OCI-LY3 (cell line): ENCODE data around the gene ADARB2.

Experiments
- H2AFZ ChIP-seq: fragments of 200-600, 300-600 bp; shearing (Covaris generic); 2 replicates; pipeline ENCODE4 v1.6.0; 2014; ENCODE audit warnings: antibody characterized with exemption, low read depth, low read length
- H3K27ac ChIP-seq: fragments of 200-600, 300-600 bp; sonication (generic); 2 replicates; pipeline ENCODE4 v1.5.1; 2014; ENCODE audit warnings: mild to moderate bottlenecking, low read length, moderate library complexity, mixed read lengths
- H3K27me3 ChIP-seq: fragments of 200-600, 300-600 bp; sonication (generic); 2 replicates; pipeline ENCODE4 v1.6.1; 2014; ENCODE audit warnings: low read depth, low read length, mixed read lengths
- H3K36me3 ChIP-seq: fragments of 200-600, 300-600 bp; sonication (generic); replicated peaks from 2 replicates; pipeline ENCODE3; 2014; ENCODE audit warnings: low read depth, low read length, mixed read lengths
- H3K4me1 ChIP-seq: fragments of 300-600, 200-600 bp; sonication (generic); 2 replicates; pipeline ENCODE4 v1.6.1; 2014; ENCODE audit warnings: low read length, mixed read lengths
- H3K4me2 ChIP-seq: fragments of 200-600, 300-600 bp; sonication (generic); 2 replicates; pipeline ENCODE4 v1.6.1; 2014; ENCODE audit warnings: low read length, mixed read lengths
- H3K4me3 ChIP-seq: fragments of 300-600, 200-600 bp; sonication (generic); 2 replicates; pipeline ENCODE4 v1.5.1; 2014; ENCODE audit warnings: antibody characterized with exemption, mild to moderate bottlenecking, low read length, moderate library complexity
- H3K79me2 ChIP-seq: fragments of 300-600, 200-600 bp; shearing (Covaris generic); 2 replicates; pipeline ENCODE4 v1.6.1; 2014; ENCODE audit warnings: mild to moderate bottlenecking, low read length, mixed read lengths
- H3K9ac ChIP-seq: fragments of 300-600, 200-600 bp; shearing (Covaris generic); 2 replicates; pipeline ENCODE4 v1.6.0; 2014; ENCODE audit warnings: mild to moderate bottlenecking, low read length, moderate library complexity
- H3K9me3 ChIP-seq: fragments of 200-600, 300-600 bp; shearing (Covaris generic); 2 replicates; pipeline ENCODE4 v1.6.1; 2014; ENCODE audit warnings: low read length, mixed read lengths; ENCODE audit not compliant: insufficient read depth
- H4K20me1 ChIP-seq: fragments of 200-600, 300-600 bp; sonication (generic); 2 replicates; pipeline ENCODE4 v1.6.1; 2016; ENCODE audit warnings: low read length, mixed read lengths; ENCODE audit not compliant: insufficient read depth
- CTCF ChIP-seq: fragments of 200-600, 300-600 bp; sonication (generic); IDR thresholded peaks from 2 replicates; pipeline ENCODE4 v1.5.1; 2014; ENCODE audit warnings: antibody characterized with exemption, low read length, low read depth
- EZH2phosphoT487 ChIP-seq: fragments of 200-600 bp; shearing (Covaris generic); IDR thresholded peaks from 2 replicates; pipeline ENCODE4 v1.6.1; 2018; ENCODE audit warnings: antibody characterized with exemption, mixed run types, low read depth

The ADARB2 gene

GRCh38 chr10:1571587-1572237 is 165.6 kb downstream of the ADARB2 start:
- TF ChIP-seq CTCF (no peak), EZH2phosphoT487 (no peak)
- Histone ChIP-seq H4K20me1 (no peaks in the 10 kb centered on the region), H3K9ac (no peak overlapping the region), H3K36me3 (no peaks in the 10 kb centered on the region), H3K4me3 (no peak overlapping the region), H3K27ac (no peak overlapping the region), H3K4me2 (no peak overlapping the region), H3K4me1 (no peaks in the 10 kb centered on the region), H3K27me3 (no peaks in the 10 kb centered on the region), H3K9me3 (no peaks in the 10 kb centered on the region), H2AFZ (no peak overlapping the region), H3K79me2 (no peaks in the 10 kb centered on the region)

- H3K4me1 ChIP-seq = no peaks in the 10 kb centered on the region
- no peaks in the 10 kb centered on the region for H3K79me2 ChIP-seq
- no peak overlapping the region for H2AFZ ChIP-seq
- H4K20me1 ChIP-seq = no peaks in the 10 kb centered on the region
- TF ChIP-seq EZH2phosphoT487 (no peak), CTCF (no peak)
- no peak overlapping the region for H3K4me2 ChIP-seq
- no peaks in the 10 kb centered on the region for H3K27me3 ChIP-seq
- H3K36me3 ChIP-seq = no peaks in the 10 kb centered on the region
- H3K27ac ChIP-seq = no peak overlapping the region
- no peaks in the 10 kb centered on the region for H3K9me3 ChIP-seq
- H3K4me3 ChIP-seq = no peak overlapping the region
- H3K9ac ChIP-seq = no peak overlapping the region
Measured at GRCh38 chr10:1570416-1571051, 166.8 kb downstream of the ADARB2 start.

- H2AFZ ChIP-seq = no peak overlapping the region
- H3K4me3 ChIP-seq = no peak overlapping the region
- no peak overlapping the region for H3K4me2 ChIP-seq
- no peak for TF ChIP-seq EZH2phosphoT487
- no peaks in the 10 kb centered on the region for H3K4me1 ChIP-seq
- H3K36me3 ChIP-seq = no peaks in the 10 kb centered on the region
- H3K9me3 ChIP-seq = no peaks in the 10 kb centered on the region
- H4K20me1 ChIP-seq = no peaks in the 10 kb centered on the region
- H3K27me3 ChIP-seq = no peaks in the 10 kb centered on the region
- H3K27ac ChIP-seq = no peak overlapping the region
- no peak overlapping the region for H3K9ac ChIP-seq
- H3K79me2 ChIP-seq = no peaks in the 10 kb centered on the region
Measured at GRCh38 chr10:1569208-1569607, 168.1 kb downstream of the ADARB2 start.

GRCh38 chr10:1567742-1568495 is 169.4 kb downstream of the ADARB2 start:
- Histone ChIP-seq H3K9ac (no peak overlapping the region), H3K4me1 (no peaks in the 10 kb centered on the region), H3K36me3 (no peaks in the 10 kb centered on the region), H3K4me3 (no peak overlapping the region), H3K27me3 (no peaks in the 10 kb centered on the region), H3K4me2 (no peak overlapping the region), H3K9me3 (no peaks in the 10 kb centered on the region), H3K27ac (no peak overlapping the region), H4K20me1 (no peaks in the 10 kb centered on the region), H2AFZ (no peak overlapping the region), H3K79me2 (no peaks in the 10 kb centered on the region)
- TF ChIP-seq CTCF (no peak), EZH2phosphoT487 (no peak)
